Fibroblast of lung (primary cell): Measurements from ENCODE around the gene ASIC2.

Source experiments
- EZH2 ChIP-seq: IDR thresholded peaks from 2 replicates; pipeline ENCODE4 v1.5.1; 2012; ENCODE audit warnings: low read length, control low read depth, mild to moderate bottlenecking; ENCODE audit errors: missing control alignments
- TF ChIP-seq, protein P1 (sequence below), 2 donors: IDR thresholded peaks in 1 of 2; conservative IDR thresholded peaks in 1 of 2; 1 replicate in 1 of 2; 2 replicates in 1 of 2; pipeline ENCODE4 v1.5.1; 2011 to 2012; ENCODE audit warnings: low read length in 2 of 2, control low read depth in 1 of 2, inconsistent platforms in 1 of 2, low read depth in 1 of 2, mild to moderate bottlenecking in 1 of 2

DNA sequence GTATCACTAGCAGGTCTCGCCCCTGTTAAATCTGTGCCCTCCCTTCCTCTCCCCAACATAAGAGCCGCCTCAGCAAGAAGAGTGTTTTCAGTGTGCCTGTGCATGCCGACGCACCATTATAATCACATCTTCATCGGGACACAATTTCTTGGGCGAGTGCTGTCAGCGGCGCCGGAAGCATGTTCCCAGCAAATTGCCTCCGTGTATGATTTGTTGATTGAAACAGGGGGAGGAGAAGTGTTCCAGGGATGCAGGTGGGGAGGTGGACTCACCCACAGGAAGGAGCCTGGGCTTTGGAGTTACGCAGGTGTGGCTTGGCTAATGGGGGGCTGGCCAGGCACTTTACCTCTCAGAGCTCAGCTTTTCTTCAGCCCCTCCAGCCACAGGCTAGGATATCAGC lies 247.9 kb downstream of the ASIC2 start:
- TF ChIP-seq, protein P1, sequence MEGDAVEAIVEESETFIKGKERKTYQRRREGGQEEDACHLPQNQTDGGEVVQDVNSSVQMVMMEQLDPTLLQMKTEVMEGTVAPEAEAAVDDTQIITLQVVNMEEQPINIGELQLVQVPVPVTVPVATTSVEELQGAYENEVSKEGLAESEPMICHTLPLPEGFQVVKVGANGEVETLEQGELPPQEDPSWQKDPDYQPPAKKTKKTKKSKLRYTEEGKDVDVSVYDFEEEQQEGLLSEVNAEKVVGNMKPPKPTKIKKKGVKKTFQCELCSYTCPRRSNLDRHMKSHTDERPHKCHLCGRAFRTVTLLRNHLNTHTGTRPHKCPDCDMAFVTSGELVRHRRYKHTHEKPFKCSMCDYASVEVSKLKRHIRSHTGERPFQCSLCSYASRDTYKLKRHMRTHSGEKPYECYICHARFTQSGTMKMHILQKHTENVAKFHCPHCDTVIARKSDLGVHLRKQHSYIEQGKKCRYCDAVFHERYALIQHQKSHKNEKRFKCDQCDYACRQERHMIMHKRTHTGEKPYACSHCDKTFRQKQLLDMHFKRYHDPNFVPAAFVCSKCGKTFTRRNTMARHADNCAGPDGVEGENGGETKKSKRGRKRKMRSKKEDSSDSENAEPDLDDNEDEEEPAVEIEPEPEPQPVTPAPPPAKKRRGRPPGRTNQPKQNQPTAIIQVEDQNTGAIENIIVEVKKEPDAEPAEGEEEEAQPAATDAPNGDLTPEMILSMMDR (conservative IDR thresholded peaks at IDR 0.05 in 1 of 2, IDR thresholded peaks at IDR 0.05 in 1 of 2; ENCODE audit: low read depth in 1 of 2, low read length in 2 of 2) = no peak
- no peak for TF ChIP-seq EZH2
